KMS-11 (cell line): ENCODE data around the gene PLEKHG3.

Experiments used
- H2AFZ ChIP-seq: fragments of 200-600 bp; sonication (generic); 2 replicates; pipeline ENCODE4 v1.6.1; 2016; ENCODE audit warnings: antibody characterized with exemption, mixed run types, low read depth
- H3K27ac ChIP-seq: fragments of 200-600 bp; sonication (generic); 2 replicates; pipeline ENCODE4 v1.6.1; 2016; ENCODE audit warnings: mild to moderate bottlenecking, mixed run types
- H3K27me3 ChIP-seq: fragments of 200-600 bp; sonication (generic); 2 replicates; pipeline ENCODE4 v1.6.1; 2017; ENCODE audit warnings: mild to moderate bottlenecking, low read depth, mixed run types, moderate library complexity; ENCODE audit not compliant: insufficient read depth
- H3K36me3 ChIP-seq: fragments of 200-600 bp; sonication (generic); 2 replicates; pipeline ENCODE4 v1.6.1; 2017; ENCODE audit warnings: mild to moderate bottlenecking, mixed run types; ENCODE audit not compliant: insufficient read depth
- H3K4me1 ChIP-seq: fragments of 200-600 bp; sonication (generic); 2 replicates; pipeline ENCODE4 v1.6.1; 2016; ENCODE audit warnings: mild to moderate bottlenecking, low read depth, mixed run types; ENCODE audit not compliant: poor library complexity, severe bottlenecking
- H3K4me2 ChIP-seq: fragments of 200-600 bp; sonication (generic); 2 replicates; pipeline ENCODE4 v1.7.0; 2016; ENCODE audit warnings: mild to moderate bottlenecking, mixed run types
- H3K4me3 ChIP-seq: fragments of 200-600 bp; sonication (generic); IDR thresholded peaks from 2 replicates; pipeline ENCODE4 v1.6.1; 2017; ENCODE audit warnings: low read depth, low read length, mixed read lengths; ENCODE audit not compliant: insufficient read depth
- H3K79me2 ChIP-seq: fragments of 200-600 bp; sonication (generic); 2 replicates; pipeline ENCODE4 v1.6.1; 2016; ENCODE audit warnings: low read depth, mixed run types; ENCODE audit not compliant: insufficient read depth
- H3K9ac ChIP-seq: fragments of 200-600 bp; sonication (generic); 2 replicates; pipeline ENCODE4 v1.6.1; 2016; ENCODE audit warnings: mild to moderate bottlenecking, mixed run types
- H4K20me1 ChIP-seq: fragments of 200-600 bp; sonication (generic); 2 replicates; pipeline ENCODE4 v1.6.1; 2016; ENCODE audit warnings: mild to moderate bottlenecking, mixed run types; ENCODE audit not compliant: insufficient read depth
- CTCF ChIP-seq: fragments of 200-600 bp; sonication (generic); conservative IDR thresholded peaks from 2 replicates; pipeline ENCODE4 v1.6.1; 2017; ENCODE audit warnings: low read depth, mild to moderate bottlenecking, antibody characterized with exemption, low read length, moderate library complexity, mixed read lengths

PLEKHG3 gene

GRCh38 chr14:64743061-64743460 lies 38.8 kb downstream of the PLEKHG3 start:
- no peak overlapping the region for H3K9ac ChIP-seq
- no peak overlapping the region for H3K4me2 ChIP-seq
- H4K20me1 ChIP-seq = no peaks in the 10 kb centered on the region
- no peak overlapping the region for H3K27ac ChIP-seq
- no peak overlapping the region for H3K4me3 ChIP-seq
- no peak overlapping the region for H2AFZ ChIP-seq
- H3K4me1 ChIP-seq = no peaks in the 10 kb centered on the region
- H3K79me2 ChIP-seq = no peaks in the 10 kb centered on the region
- no peaks in the 10 kb centered on the region for H3K27me3 ChIP-seq
- no peak for TF ChIP-seq CTCF
- H3K36me3 ChIP-seq = no peaks in the 10 kb centered on the region

GRCh38 chr14:64745511-64746091 lies 41.4 kb downstream of the PLEKHG3 start:
- H3K4me2 ChIP-seq = no peak overlapping the region
- H2AFZ ChIP-seq = no peak overlapping the region
- H3K27me3 ChIP-seq = no peaks in the 10 kb centered on the region
- no peaks in the 10 kb centered on the region for H3K79me2 ChIP-seq
- H3K9ac ChIP-seq = no peak overlapping the region
- no peak for TF ChIP-seq CTCF
- H4K20me1 ChIP-seq = no peaks in the 10 kb centered on the region
- H3K4me1 ChIP-seq = no peaks in the 10 kb centered on the region
- no peaks in the 10 kb centered on the region for H3K36me3 ChIP-seq
- H3K27ac ChIP-seq = no peak overlapping the region
- no peak overlapping the region for H3K4me3 ChIP-seq

- Histone ChIP-seq H3K9ac (no peak overlapping the region), H4K20me1 (no peaks in the 10 kb centered on the region), H3K27me3 (no peaks in the 10 kb centered on the region), H3K79me2 (no peaks in the 10 kb centered on the region), H3K4me1 (no peaks in the 10 kb centered on the region), H3K4me3 (no peak overlapping the region), H3K4me2 (no peak overlapping the region), H3K27ac (no peak overlapping the region), H2AFZ (no peak overlapping the region), H3K36me3 (no peaks in the 10 kb centered on the region)
- no peak for TF ChIP-seq CTCF
These were observed 42.4 kb downstream of the PLEKHG3 start for GRCh38 chr14:64746298-64747250.

- H3K27me3 ChIP-seq = no peaks in the 10 kb centered on the region
- no peak overlapping the region for H3K27ac ChIP-seq
- no peak overlapping the region for H3K9ac ChIP-seq
- H3K79me2 ChIP-seq = no peaks in the 10 kb centered on the region
- H3K4me1 ChIP-seq = no peaks in the 10 kb centered on the region
- no peak overlapping the region for H2AFZ ChIP-seq
- no peaks in the 10 kb centered on the region for H4K20me1 ChIP-seq
- no peaks in the 10 kb centered on the region for H3K36me3 ChIP-seq
- H3K4me2 ChIP-seq = no peak overlapping the region
- H3K4me3 ChIP-seq = no peak overlapping the region
- no peak for TF ChIP-seq CTCF
These were observed 43.1 kb downstream of the PLEKHG3 start for GRCh38 chr14:64747327-64747726.
